Measurements from ENCODE around the gene NDUFB5. TPM values are rescaled to one million over a fixed set of nuclear protein-coding genes. Genes with fewer than 3 reads are reported as not detected.
"Not testable (repeated sequence)": the region's sequence is repeated elsewhere in the genome, so short reads cannot be mapped to it uniquely, and the experiment has no call there.

NDUFB5 gene
- total RNA-seq, 2 experiments from 2014 or later, result 102 to 110 TPM

GRCh38 chr3:179643837-179644236, 39.2 kb downstream of the NDUFB5 start:
- peaks cover 11% of the 10 kb centered on the region for H3K4me1 Mint-ChIP-seq
- H3K27me3 Mint-ChIP-seq; H3K36me3 Mint-ChIP-seq (ENCODE audit: low read depth); H3K27ac Mint-ChIP-seq; DNase-seq; H3K4me3 Mint-ChIP-seq; H3K9me3 Mint-ChIP-seq: not testable (repeated sequence)
- ChIA-PET CTCF (interaction anchor here (1.1 kb wide), 1 partner anchor 34 kb away, joined by 4 read pairs; no protein-coding TSS in a partner anchor), POLR2A (interaction anchor here (1.2 to 2.4 kb wide), 3 partner anchors 10 to 39 kb away, joined by 3 to 10 read pairs (median 4); partner anchors contain the start of genes MRPL47, NDUFB5 and USP13)

DNA sequence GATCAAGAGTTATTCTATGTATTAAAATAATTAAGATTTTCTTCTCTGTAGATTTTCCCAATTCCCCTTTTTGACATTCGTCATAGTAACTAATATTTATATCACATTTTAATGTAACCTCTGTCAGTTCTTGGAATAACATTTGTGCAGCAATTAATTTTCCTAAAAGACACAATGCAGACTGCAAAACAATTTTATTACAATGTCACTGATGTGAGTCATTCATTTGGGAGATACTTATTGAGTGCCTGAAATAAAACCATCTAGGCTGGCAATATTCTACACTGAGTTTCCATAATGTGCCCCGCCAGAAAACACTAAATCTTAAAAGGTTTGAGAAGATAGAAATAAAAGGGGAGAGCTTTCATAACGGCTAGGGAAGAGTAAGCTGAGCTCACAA, 41.6 kb downstream of the NDUFB5 start:
- Mint-ChIP-seq H3K4me1 (peaks cover 18% of the 10 kb centered on the region), H3K9me3 (no peaks in the 10 kb centered on the region), H3K27ac (no peak overlapping the region), H3K36me3 (ENCODE audit: low read depth) (no peaks in the 10 kb centered on the region), H3K27me3 (peaks cover 4% of the 10 kb centered on the region), H3K4me3 (no peak overlapping the region)
- no peak for DNase-seq
- ChIA-PET POLR2A (no interaction called here), CTCF (no interaction called here)

- no peaks in the 10 kb centered on the region for H3K9me3 Mint-ChIP-seq
- H3K4me3 Mint-ChIP-seq, result peak overlapping the region; percentile 62
- ChIA-PET CTCF (interaction anchor here (0.5 to 1.2 kb wide), 3 partner anchors 47 to 952 kb away, joined by 3 read pairs; partner anchors contain the start of genes MRPL47 and NDUFB5), POLR2A (interaction anchor here (1.0 to 3.0 kb wide), 8 partner anchors 10 to 89 kb away, joined by 3 to 20 read pairs (median 5); partner anchors contain the start of genes ACTL6A, MRPL47 and NDUFB5)
- H3K36me3 Mint-ChIP-seq (ENCODE audit: low read depth), result peaks cover 11% of the 10 kb centered on the region
- peak overlapping the region; percentile 53 for H3K27ac Mint-ChIP-seq
- peaks cover 16% of the 10 kb centered on the region for H3K27me3 Mint-ChIP-seq
- DNase-seq, result no peak
- peaks cover 35% of the 10 kb centered on the region for H3K4me1 Mint-ChIP-seq
These were observed 47.3 kb downstream of the NDUFB5 start for GRCh38 chr3:179651687-179652446.

- DNase-seq, result peak; percentile 60
- Mint-ChIP-seq H3K9me3 (no peaks in the 10 kb centered on the region), H3K27me3 (peaks cover 16% of the 10 kb centered on the region), H3K4me3 (peak within 1 kb of the TSS; percentile 96), H3K27ac (peak within 1 kb of the TSS; percentile 85), H3K36me3 (ENCODE audit: low read depth) (peaks cover 11% of the 10 kb centered on the region), H3K4me1 (peaks cover 35% of the 10 kb centered on the region)
- ChIA-PET POLR2A (interaction anchor here (1.0 to 3.0 kb wide), 12 partner anchors 9 to 949 kb away, joined by 3 to 20 read pairs (median 4); partner anchors contain the start of genes ACTL6A, MRPL47, NDUFB5 and TTC14), CTCF (interaction anchor here (0.5 to 1.2 kb wide), 3 partner anchors 48 to 952 kb away, joined by 3 read pairs; partner anchors contain the start of genes MRPL47 and NDUFB5)
These were observed 48.0 kb downstream of the NDUFB5 start, which contains the start of gene USP13 for GRCh38 chr3:179652447-179653095. Gene USP13 (plus strand): TSS chr3:179653040. CDS start chr3:179653226, 186 bp downstream.

GRCh38 chr3:179653096-179653797, 48.7 kb downstream of the NDUFB5 start:
- Mint-ChIP-seq H3K4me3 (peak overlapping the region; percentile 96), H3K27ac (peak overlapping the region; percentile 85), H3K9me3 (no peaks in the 10 kb centered on the region), H3K36me3 (ENCODE audit: low read depth) (peaks cover 11% of the 10 kb centered on the region), H3K4me1 (peaks cover 35% of the 10 kb centered on the region), H3K27me3 (peaks cover 16% of the 10 kb centered on the region)
- peak; percentile 68 for DNase-seq
- ChIA-PET CTCF (interaction anchor here (1.2 kb wide), 1 partner anchor 49 kb away, joined by 3 read pairs; the partner anchor contains the start of genes MRPL47 and NDUFB5), POLR2A (interaction anchor here (0.8 to 3.0 kb wide), 15 partner anchors 8 to 948 kb away, joined by 3 to 20 read pairs (median 4); partner anchors contain the start of genes ACTL6A, MRPL47, NDUFB5 and PIK3CA)

- Mint-ChIP-seq H3K4me1 (peaks cover 31% of the 10 kb centered on the region), H3K9me3 (no peaks in the 10 kb centered on the region), H3K36me3 (ENCODE audit: low read depth) (peaks cover 11% of the 10 kb centered on the region), H3K27ac (no peak overlapping the region), H3K4me3 (peak overlapping the region; percentile 44), H3K27me3 (peaks cover 16% of the 10 kb centered on the region)
- POLR2A ChIA-PET, result no interaction called here
- DNase-seq, result no peak
- CTCF ChIA-PET, result no interaction called here
These were observed 50.6 kb downstream of the NDUFB5 start for GRCh38 chr3:179655236-179655635.

DNA sequence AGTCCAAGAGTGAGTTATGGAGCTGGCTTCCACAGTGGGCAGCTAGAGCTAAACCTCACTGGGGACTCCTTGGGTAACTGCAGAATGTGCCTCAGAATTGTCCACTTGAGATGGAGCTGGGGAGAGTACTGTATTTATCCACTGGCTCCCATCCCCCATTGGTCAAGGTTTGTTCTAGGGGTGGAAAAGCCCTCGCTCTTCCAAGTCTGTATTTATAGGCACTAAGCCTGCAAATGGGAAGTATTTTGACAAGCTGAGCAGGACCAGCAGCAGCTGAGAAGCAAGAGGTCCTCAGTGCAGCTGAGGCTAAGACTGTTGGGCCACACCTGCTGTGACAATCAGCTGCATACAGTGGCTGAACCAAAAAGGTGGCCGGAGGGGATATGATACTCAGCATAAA, 54.0 kb downstream of the NDUFB5 start:
- ChIA-PET POLR2A (no interaction called here), CTCF (interaction anchor here (2.0 kb wide), 1 partner anchor 9 kb away, joined by 14 read pairs; no protein-coding TSS in a partner anchor)
- Mint-ChIP-seq H3K4me3 (no peak overlapping the region), H3K36me3 (ENCODE audit: low read depth) (peaks cover 8% of the 10 kb centered on the region), H3K4me1 (peaks cover 17% of the 10 kb centered on the region), H3K9me3 (no peaks in the 10 kb centered on the region), H3K27ac (no peak overlapping the region), H3K27me3 (no peaks in the 10 kb centered on the region)
- no peak for DNase-seq

DNA sequence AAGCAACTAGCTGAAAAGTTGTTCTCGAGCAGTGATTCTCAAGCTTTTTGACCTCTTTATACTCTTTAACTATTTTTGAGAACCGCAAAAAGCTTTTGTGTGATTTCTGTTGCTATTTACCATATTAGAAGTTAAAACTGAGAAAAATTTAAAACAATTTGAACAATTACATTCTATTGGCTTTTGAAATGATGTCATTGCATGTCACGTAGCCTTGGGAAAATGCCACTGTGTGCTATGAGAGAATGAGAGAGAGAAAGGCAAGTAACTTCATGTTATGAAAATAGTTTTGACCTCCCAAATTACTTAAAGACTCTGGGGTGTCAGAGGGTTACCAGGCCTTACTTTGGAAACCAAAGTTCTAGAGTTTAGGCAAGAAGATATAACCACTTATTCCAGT, 56.3 kb downstream of the NDUFB5 start:
- H3K27me3 Mint-ChIP-seq, result no peaks in the 10 kb centered on the region
- no peak overlapping the region for H3K27ac Mint-ChIP-seq
- DNase-seq, result no peak
- peaks cover 2% of the 10 kb centered on the region for H3K36me3 Mint-ChIP-seq (ENCODE audit: low read depth)
- no peaks in the 10 kb centered on the region for H3K9me3 Mint-ChIP-seq
- no peak overlapping the region for H3K4me3 Mint-ChIP-seq
- peaks cover 1% of the 10 kb centered on the region for H3K4me1 Mint-ChIP-seq
- CTCF ChIA-PET, result interaction anchor here (2.4 kb wide), 1 partner anchor 11 kb away, joined by 10 read pairs; no protein-coding TSS in a partner anchor
- POLR2A ChIA-PET, result interaction anchor here (1.4 to 1.5 kb wide), 2 partner anchors 8 to 17 kb away, joined by 3 to 4 read pairs; partner anchors contain the start of gene USP13

DNA sequence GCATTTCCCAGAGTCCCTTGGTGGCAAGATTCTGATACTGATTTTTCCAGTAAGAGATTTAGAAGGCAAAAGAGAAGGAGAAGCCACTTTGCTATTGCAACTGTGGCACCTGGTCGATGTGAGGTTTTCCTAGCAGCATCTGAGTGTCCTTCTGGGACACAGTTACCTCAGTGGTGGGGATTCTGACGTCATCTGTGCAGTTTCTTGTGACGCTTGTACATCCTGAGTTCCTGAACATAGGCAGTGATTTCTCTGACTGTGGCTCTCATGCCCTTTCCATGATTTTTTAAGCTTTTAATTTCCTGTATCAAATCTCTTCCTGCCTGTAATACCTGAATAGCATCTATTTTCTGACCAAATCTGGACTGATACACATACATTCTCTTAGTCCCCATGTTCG, 57.2 kb downstream of the NDUFB5 start:
- Mint-ChIP-seq H3K36me3 (ENCODE audit: low read depth) (no peaks in the 10 kb centered on the region), H3K4me3 (no peak overlapping the region), H3K4me1 (peaks cover 3% of the 10 kb centered on the region), H3K9me3 (no peaks in the 10 kb centered on the region), H3K27ac (no peak overlapping the region), H3K27me3 (no peaks in the 10 kb centered on the region)
- no peak for DNase-seq
- POLR2A ChIA-PET, result interaction anchor here (1.4 to 1.5 kb wide), 2 partner anchors 9 to 18 kb away, joined by 3 to 4 read pairs; partner anchors contain the start of gene USP13
- CTCF ChIA-PET, result interaction anchor here (2.4 kb wide), 1 partner anchor 12 kb away, joined by 10 read pairs; no protein-coding TSS in a partner anchor

DNA sequence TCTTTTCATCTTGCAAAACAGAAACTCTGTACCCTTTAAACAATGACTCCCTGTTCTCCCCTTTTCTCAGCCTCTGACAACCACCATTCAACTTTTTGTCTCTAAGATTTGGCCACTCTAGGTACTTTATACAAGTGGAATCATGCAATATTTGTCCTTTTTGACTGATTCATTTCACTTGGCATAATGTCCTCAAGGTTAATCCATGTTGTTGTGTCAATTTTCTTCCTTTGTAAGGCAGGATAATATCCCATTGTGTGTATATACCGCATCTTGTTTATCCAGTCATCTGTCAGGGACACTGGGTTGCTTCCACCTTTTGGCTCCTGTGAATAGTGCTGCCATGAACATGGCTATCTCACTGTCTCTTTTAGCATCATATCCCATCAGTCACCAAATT, 58.5 kb downstream of the NDUFB5 start:
- POLR2A ChIA-PET, result no interaction called here
- Mint-ChIP-seq H3K27me3 (no peaks in the 10 kb centered on the region), H3K36me3 (ENCODE audit: low read depth) (no peaks in the 10 kb centered on the region), H3K9me3 (no peaks in the 10 kb centered on the region), H3K4me3 (no peak overlapping the region), H3K4me1 (peaks cover 3% of the 10 kb centered on the region), H3K27ac (no peak overlapping the region)
- no peak for DNase-seq
- CTCF ChIA-PET, result no interaction called here

- Mint-ChIP-seq H3K27ac (no peak overlapping the region), H3K9me3 (no peaks in the 10 kb centered on the region), H3K4me3 (no peak overlapping the region), H3K4me1 (peaks cover 3% of the 10 kb centered on the region), H3K27me3 (no peaks in the 10 kb centered on the region), H3K36me3 (ENCODE audit: low read depth) (no peaks in the 10 kb centered on the region)
- ChIA-PET CTCF (no interaction called here), POLR2A (interaction anchor here (1.2 kb wide), 1 partner anchor 13 kb away, joined by 4 read pairs; the partner anchor contains the start of gene USP13)
- DNase-seq, result no peak
These were observed 61.4 kb downstream of the NDUFB5 start for GRCh38 chr3:179666030-179666429.

- H3K4me3 Mint-ChIP-seq, result no peak overlapping the region
- H3K27ac Mint-ChIP-seq, result no peak overlapping the region
- H3K4me1 Mint-ChIP-seq, result peaks cover 3% of the 10 kb centered on the region
- POLR2A ChIA-PET, result interaction anchor here (1.2 kb wide), 1 partner anchor 14 kb away, joined by 4 read pairs; the partner anchor contains the start of gene USP13
- CTCF ChIA-PET, result no interaction called here
- DNase-seq, result no peak
- H3K27me3 Mint-ChIP-seq, result no peaks in the 10 kb centered on the region
- no peaks in the 10 kb centered on the region for H3K9me3 Mint-ChIP-seq
- H3K36me3 Mint-ChIP-seq (ENCODE audit: low read depth), result no peaks in the 10 kb centered on the region
These were observed 61.9 kb downstream of the NDUFB5 start for GRCh38 chr3:179666436-179667035.

Measured in activated CD4-positive, alpha-beta memory T cell treated with anti-CD3 and anti-CD28 coated beads, Interleukin-2, amount 10 ng/mL, durations not matched to agents 7 days and 5 days (primary cell).